ENCODE measurements around the gene MYO1E.
"Not testable (repeated sequence)": the region's sequence is repeated elsewhere in the genome, so short reads cannot be mapped to it uniquely, and the experiment has no call there.

Gene MYO1E

DNA sequence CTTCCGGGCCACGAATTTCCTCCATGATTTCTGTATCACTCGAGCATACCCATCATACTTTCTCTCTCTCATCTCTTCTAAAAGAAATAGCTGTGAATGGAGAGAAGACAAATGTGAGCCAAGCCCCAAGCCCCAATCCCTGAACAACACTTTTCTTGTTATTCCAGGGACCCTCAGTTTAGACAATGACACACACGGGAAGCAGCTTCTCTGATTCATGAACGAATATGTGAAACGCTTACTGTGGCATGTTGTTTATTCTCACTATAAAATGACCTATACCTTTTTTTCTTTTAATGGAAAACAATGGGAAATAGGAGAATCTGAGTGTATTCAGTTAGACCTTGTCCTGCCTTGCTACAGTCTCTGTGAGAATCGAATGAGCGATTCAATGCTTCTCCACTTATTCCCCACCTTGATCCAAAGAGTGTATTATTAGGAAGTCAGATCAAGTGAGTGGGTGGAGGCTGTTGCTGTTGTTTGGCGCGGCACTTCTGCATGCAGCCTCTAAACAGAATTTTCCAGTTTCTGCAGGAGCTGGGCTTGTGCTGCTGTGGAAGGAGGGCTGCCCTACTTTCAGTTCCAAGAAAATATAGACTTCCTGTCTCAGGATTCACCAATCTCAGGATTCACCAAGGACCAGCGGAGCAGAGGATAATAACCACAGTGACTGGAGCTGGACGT is 198.4 kb downstream of the MYO1E start:
- in situ Hi-C loops (cut with MboI; ENCODE audit: low sequenced_read_pairs): no loop called here
- peaks cover 10% of the 10 kb centered on the region for H3K4me1 ChIP-seq

GRCh38 chr15:59173194-59173593 is 199.5 kb downstream of the MYO1E start:
- no peak for DNase-seq (ENCODE audit: low spot score in 2 of 2)
- Histone ChIP-seq H3K9me3 (no peaks in the 10 kb centered on the region), H3K27me3 (ENCODE audit: low read depth) (no peaks in the 10 kb centered on the region), H3K4me1 (peaks cover 10% of the 10 kb centered on the region), H3K4me3 (no peak overlapping the region), H3K36me3 (replicated peaks) (no peaks in the 10 kb centered on the region; the same call in 1 of the 2 replicates)
- in situ Hi-C loops (cut with MboI; ENCODE audit: low sequenced_read_pairs): no loop called here

More for the DNA sequence above, 198.4 kb downstream of the MYO1E start:
- Histone ChIP-seq H3K27me3 (ENCODE audit: low read depth) (no peaks in the 10 kb centered on the region), H3K36me3 (replicated peaks) (no peaks in the 10 kb centered on the region; the same call in 1 of the 2 replicates), H3K9me3 (no peaks in the 10 kb centered on the region), H3K4me3 (no peak overlapping the region)
- DNase-seq (ENCODE audit: low spot score in 2 of 2): no peak

GRCh38 chr15:59172289-59172901 is 200.3 kb downstream of the MYO1E start:
- no peaks in the 10 kb centered on the region for H3K9me3 ChIP-seq
- no peaks in the 10 kb centered on the region; the same call in 1 of the 2 replicates for H3K36me3 ChIP-seq (replicated peaks)
- in situ Hi-C loops (cut with MboI; ENCODE audit: low sequenced_read_pairs): no loop called here
- no peak for DNase-seq (ENCODE audit: low spot score in 2 of 2)
- H3K27me3 ChIP-seq (ENCODE audit: low read depth): no peaks in the 10 kb centered on the region
- H3K4me1 ChIP-seq: peaks cover 10% of the 10 kb centered on the region
- H3K4me3 ChIP-seq: no peak overlapping the region

GRCh38 chr15:59171067-59171397 is 201.6 kb downstream of the MYO1E start:
- no peak for DNase-seq (ENCODE audit: low spot score in 2 of 2)
- H3K27me3 ChIP-seq (ENCODE audit: low read depth): no peaks in the 10 kb centered on the region
- H3K36me3 ChIP-seq (replicated peaks): no peaks in the 10 kb centered on the region; the same call in 1 of the 2 replicates
- no peaks in the 10 kb centered on the region for H3K9me3 ChIP-seq
- H3K4me3 ChIP-seq: no peak overlapping the region
- H3K4me1 ChIP-seq: peaks cover 10% of the 10 kb centered on the region
- in situ Hi-C loops (cut with MboI; ENCODE audit: low sequenced_read_pairs): no loop called here

DNA sequence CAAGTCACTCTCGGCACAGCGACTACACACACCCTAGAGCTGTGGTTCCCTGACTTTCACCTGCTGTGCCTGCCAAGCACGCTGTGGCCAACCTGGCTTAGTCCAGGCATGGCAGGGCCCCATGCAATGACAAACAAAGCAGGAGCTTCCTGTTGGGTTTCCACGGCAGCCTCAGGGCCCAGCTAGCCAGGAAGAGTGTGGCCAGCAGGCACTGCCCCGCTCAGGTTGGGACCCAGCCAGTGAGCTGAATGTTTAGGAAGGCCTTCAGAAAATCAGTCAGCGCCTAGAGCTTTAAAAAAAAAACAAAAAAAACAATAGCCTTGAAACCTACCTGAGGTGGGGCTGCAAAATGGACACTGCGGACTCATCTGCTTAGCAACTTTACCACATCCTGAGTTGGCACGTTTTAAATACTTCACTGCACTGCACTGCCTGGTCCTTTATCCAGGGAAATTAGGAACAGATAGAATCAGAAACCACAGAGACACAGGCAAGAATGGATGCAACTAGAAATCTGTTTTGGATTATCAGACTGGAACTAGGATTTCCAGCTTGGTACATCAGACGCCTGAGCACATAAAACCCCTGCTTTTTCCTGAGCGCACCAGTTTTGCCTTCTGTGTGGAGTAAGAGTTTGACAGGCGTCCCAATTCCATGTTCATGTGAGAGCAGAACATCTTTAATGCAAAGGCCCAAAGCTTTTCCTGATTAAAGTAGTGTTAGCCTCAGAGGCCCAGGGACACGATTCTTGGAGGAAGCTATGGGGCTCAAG is 202.2 kb downstream of the MYO1E start:
- Histone ChIP-seq H3K27me3 (ENCODE audit: low read depth) (no peaks in the 10 kb centered on the region), H3K4me1 (peaks cover 6% of the 10 kb centered on the region), H3K36me3 (replicated peaks) (no peaks in the 10 kb centered on the region; the same call in 1 of the 2 replicates), H3K4me3 (no peak overlapping the region), H3K9me3 (no peaks in the 10 kb centered on the region)
- no peak for DNase-seq (ENCODE audit: low spot score in 2 of 2)
- in situ Hi-C loops (cut with MboI; ENCODE audit: low sequenced_read_pairs): no loop called here

DNA sequence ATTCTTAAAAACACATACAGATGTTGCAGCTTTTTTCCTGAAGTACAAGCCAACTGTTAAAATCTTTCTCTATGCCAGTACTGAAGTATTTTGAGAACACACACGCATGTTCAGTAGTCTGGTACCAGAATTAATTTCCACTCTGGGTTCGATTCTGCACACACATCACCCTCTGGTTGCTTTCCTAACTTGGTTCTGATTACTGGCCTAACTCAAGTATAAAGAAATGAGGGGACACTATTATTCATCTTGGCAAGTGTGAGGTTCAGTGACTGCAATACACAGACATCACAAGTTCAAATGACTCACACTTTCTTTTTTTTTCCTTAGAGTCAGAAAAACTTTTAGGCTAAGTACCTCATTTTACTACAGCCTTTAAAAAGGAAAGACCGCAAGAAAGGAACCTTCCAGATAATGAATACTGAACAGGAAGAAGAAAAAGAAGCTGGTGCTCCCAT is 203.4 kb downstream of the MYO1E start:
- H3K36me3 ChIP-seq (replicated peaks): no peaks in the 10 kb centered on the region; the same call in 1 of the 2 replicates
- in situ Hi-C loops (cut with MboI; ENCODE audit: low sequenced_read_pairs): no loop called here
- H3K4me3 ChIP-seq: no peak overlapping the region
- H3K27me3 ChIP-seq (ENCODE audit: low read depth): no peaks in the 10 kb centered on the region
- no peaks in the 10 kb centered on the region for H3K4me1 ChIP-seq
- H3K9me3 ChIP-seq: no peaks in the 10 kb centered on the region
- DNase-seq (ENCODE audit: low spot score in 2 of 2): no peak

GRCh38 chr15:59168536-59168935 is 204.1 kb downstream of the MYO1E start:
- H3K4me1 ChIP-seq: no peaks in the 10 kb centered on the region
- H3K27me3 ChIP-seq (ENCODE audit: low read depth): no peaks in the 10 kb centered on the region
- no peak for DNase-seq (ENCODE audit: low spot score in 2 of 2)
- no peak overlapping the region for H3K4me3 ChIP-seq
- in situ Hi-C loops (cut with MboI; ENCODE audit: low sequenced_read_pairs): no loop called here
- H3K36me3 ChIP-seq (replicated peaks): no peaks in the 10 kb centered on the region; the same call in 1 of the 2 replicates
- H3K9me3 ChIP-seq: no peaks in the 10 kb centered on the region

DNA sequence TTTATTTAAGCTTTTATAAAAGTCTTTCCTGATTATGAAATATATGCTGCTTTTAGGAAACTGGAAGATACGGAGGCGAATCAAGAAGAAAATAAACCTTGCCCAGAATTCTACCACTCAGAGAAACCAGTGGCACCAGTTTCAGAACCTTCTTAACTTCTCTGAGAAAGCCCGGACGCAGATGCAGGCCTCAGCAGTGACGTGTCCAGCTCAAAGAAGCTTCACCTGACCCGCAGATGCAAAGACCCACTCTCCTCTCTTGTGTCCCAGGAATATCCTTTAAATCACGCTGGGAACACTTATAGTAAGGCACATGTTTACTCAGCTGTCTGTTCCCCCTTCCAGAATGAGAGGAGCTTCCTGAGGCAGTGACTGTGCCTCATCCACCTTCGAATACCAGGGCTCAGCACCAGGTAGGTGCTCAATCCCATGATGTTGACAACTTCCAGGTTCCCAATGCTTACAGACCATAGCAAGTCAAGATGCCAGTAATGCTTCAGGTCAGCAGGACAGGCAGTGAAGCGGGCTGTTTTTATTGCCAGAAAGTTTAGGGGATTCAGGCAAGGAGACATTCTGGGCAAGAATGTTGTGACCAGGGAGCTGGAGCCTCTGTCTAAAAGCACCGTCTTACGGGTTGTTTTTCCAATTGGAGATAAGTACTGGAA is 205.9 kb downstream of the MYO1E start:
- in situ Hi-C loops (cut with MboI; ENCODE audit: low sequenced_read_pairs): no loop called here
- H3K9me3 ChIP-seq: no peaks in the 10 kb centered on the region
- no peaks in the 10 kb centered on the region for H3K27me3 ChIP-seq (ENCODE audit: low read depth)
- H3K4me3 ChIP-seq: no peak overlapping the region
- no peak for DNase-seq (ENCODE audit: low spot score in 2 of 2)
- H3K4me1 ChIP-seq: no peaks in the 10 kb centered on the region
- H3K36me3 ChIP-seq (replicated peaks): no peaks in the 10 kb centered on the region

DNA sequence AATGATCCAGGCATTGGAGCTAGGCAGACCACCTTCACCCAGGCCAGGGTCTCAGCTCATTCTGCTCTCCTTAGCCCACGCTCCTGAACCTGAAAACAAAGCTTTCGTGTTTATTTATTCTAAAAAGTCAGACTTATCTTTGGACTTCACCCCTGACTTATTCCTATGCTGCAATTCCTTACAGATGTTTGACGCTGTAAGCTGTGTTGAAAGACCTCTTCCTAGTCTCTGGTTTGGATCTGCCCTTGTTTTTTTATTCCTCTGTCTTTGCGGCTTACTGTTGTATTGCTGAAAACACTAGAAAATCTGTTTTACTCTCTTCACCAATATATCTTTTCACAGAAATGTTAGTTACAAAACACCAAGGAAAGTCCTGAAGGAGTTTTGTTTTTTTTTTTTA is 206.5 kb downstream of the MYO1E start:
- no peaks in the 10 kb centered on the region for H3K36me3 ChIP-seq (replicated peaks)
- no peaks in the 10 kb centered on the region for H3K9me3 ChIP-seq
- no peak overlapping the region for H3K4me3 ChIP-seq
- DNase-seq (ENCODE audit: low spot score in 2 of 2): no peak
- in situ Hi-C loops (cut with MboI; ENCODE audit: low sequenced_read_pairs): no loop called here
- no peaks in the 10 kb centered on the region for H3K4me1 ChIP-seq
- H3K27me3 ChIP-seq (ENCODE audit: low read depth): no peaks in the 10 kb centered on the region

DNA sequence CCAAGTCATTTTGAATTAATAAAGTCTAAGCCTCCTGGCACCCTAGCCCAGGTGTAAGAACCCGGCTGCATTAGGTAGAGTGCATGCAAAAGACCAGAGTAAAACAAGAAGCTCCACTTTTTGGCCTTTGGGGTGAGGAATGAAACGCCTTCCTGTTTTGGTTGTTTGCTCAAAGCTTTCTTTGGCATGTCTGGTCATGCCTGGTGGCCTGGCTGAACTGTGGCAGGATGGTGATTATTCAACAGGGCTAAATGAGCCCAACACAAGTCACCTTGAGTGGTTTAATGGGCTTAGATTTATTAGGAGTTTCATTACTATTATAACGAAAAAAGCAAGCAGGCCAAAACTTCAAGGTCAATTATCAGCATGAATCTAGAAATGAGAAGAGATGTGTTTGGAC is 206.9 kb downstream of the MYO1E start:
- no peaks in the 10 kb centered on the region for H3K4me1 ChIP-seq
- no peak for DNase-seq (ENCODE audit: low spot score in 2 of 2)
- H3K36me3 ChIP-seq (replicated peaks): no peaks in the 10 kb centered on the region
- H3K4me3 ChIP-seq: no peak overlapping the region
- in situ Hi-C loops (cut with MboI; ENCODE audit: low sequenced_read_pairs): no loop called here
- no peaks in the 10 kb centered on the region for H3K9me3 ChIP-seq
- H3K27me3 ChIP-seq (ENCODE audit: low read depth): no peaks in the 10 kb centered on the region

GRCh38 chr15:59162080-59162479 is 210.6 kb downstream of the MYO1E start:
- not testable (repeated sequence) for H3K36me3 ChIP-seq (replicated peaks); H3K9me3 ChIP-seq

GRCh38 chr15:59160880-59161593 is 211.6 kb downstream of the MYO1E start:
- DNase-seq (ENCODE audit: low spot score in 2 of 2): peak in 1 of 2 experiments; percentile 49
- H3K4me3 ChIP-seq: no peak overlapping the region
- H3K9me3 ChIP-seq: no peaks in the 10 kb centered on the region
- no peaks in the 10 kb centered on the region for H3K36me3 ChIP-seq (replicated peaks)
- H3K27me3 ChIP-seq (ENCODE audit: low read depth): no peaks in the 10 kb centered on the region
- H3K4me1 ChIP-seq: no peaks in the 10 kb centered on the region
- in situ Hi-C loops (cut with MboI; ENCODE audit: low sequenced_read_pairs): no loop called here

More at GRCh38 chr15:59162080-59162479, 210.6 kb downstream of the MYO1E start:
- H3K4me3 ChIP-seq; H3K27me3 ChIP-seq (ENCODE audit: low read depth); in situ Hi-C loops (cut with MboI; ENCODE audit: low sequenced_read_pairs); H3K4me1 ChIP-seq; DNase-seq (ENCODE audit: low spot score in 2 of 2): not testable (repeated sequence)

GRCh38 chr15:59159210-59159609 is 213.5 kb downstream of the MYO1E start:
- Histone ChIP-seq H3K9me3 (no peaks in the 10 kb centered on the region), H3K27me3 (ENCODE audit: low read depth) (no peaks in the 10 kb centered on the region), H3K36me3 (replicated peaks) (no peaks in the 10 kb centered on the region), H3K4me3 (no peak overlapping the region), H3K4me1 (no peaks in the 10 kb centered on the region)
- DNase-seq (ENCODE audit: low spot score in 2 of 2): no peak
- in situ Hi-C loops (cut with MboI; ENCODE audit: low sequenced_read_pairs): no loop called here

Data from HAP-1 (cell line).